Endodermal cell (in vitro differentiated cells): ENCODE data around the gene TSPAN9. TPM values are rescaled to one million over a fixed set of nuclear protein-coding genes. Genes with fewer than 3 reads are reported as not detected.

ENCODE experiments used
- DNase-seq: peaks from one replicate; pipeline ENCODE4 v3.0.0-alpha.2; 2017
- H3K27ac ChIP-seq: 2 replicates; pipeline ENCODE4 v1.5.1; 2013; ENCODE audit warnings: mild to moderate bottlenecking, low read depth, low read length, moderate library complexity
- H3K27me3 ChIP-seq: 2 replicates; pipeline ENCODE4 v1.6.1; 2013; ENCODE audit warnings: mild to moderate bottlenecking, low read length, moderate library complexity; ENCODE audit not compliant: insufficient read depth, control insufficient read depth, poor library complexity, severe bottlenecking
- H3K36me3 ChIP-seq: 2 replicates; pipeline ENCODE4 v1.7.0; 2013; ENCODE audit warnings: mild to moderate bottlenecking, low read length, moderate library complexity; ENCODE audit not compliant: control insufficient read depth, insufficient read depth
- H3K4me1 ChIP-seq: one replicate; pipeline ENCODE4 v1.7.0; 2013; ENCODE audit warnings: low read length; ENCODE audit not compliant: control insufficient read depth, insufficient read depth
- H3K4me3 ChIP-seq: 2 replicates; pipeline ENCODE4 v1.5.1; 2013; ENCODE audit warnings: mild to moderate bottlenecking, low read length, moderate library complexity
- H3K9ac ChIP-seq: 2 replicates; pipeline ENCODE4 v1.6.1; 2013; ENCODE audit warnings: mild to moderate bottlenecking, low read length, moderate library complexity; ENCODE audit not compliant: poor library complexity, severe bottlenecking; ENCODE audit errors: extremely low read depth
- H3K9me3 ChIP-seq: 2 replicates; pipeline ENCODE4 v1.6.1; 2013; ENCODE audit warnings: mild to moderate bottlenecking, low read length, moderate library complexity; ENCODE audit not compliant: control insufficient read depth
- H3K27ac Mint-ChIP-seq: 2 replicates; pipeline ENCODE4 v1.8.0; 2020; ENCODE audit warnings: mixed read lengths
- H3K27me3 Mint-ChIP-seq: 2 replicates; pipeline ENCODE4 v1.8.0; 2021; ENCODE audit warnings: mild to moderate bottlenecking, mixed read lengths; ENCODE audit not compliant: insufficient read depth
- H3K36me3 Mint-ChIP-seq: 2 replicates; pipeline ENCODE4 v1.8.0; 2020; ENCODE audit warnings: low read depth, mixed read lengths
- H3K4me1 Mint-ChIP-seq: 2 replicates; pipeline ENCODE4 v1.8.0; 2020; ENCODE audit warnings: mixed read lengths
- H3K4me3 Mint-ChIP-seq: 2 replicates; pipeline ENCODE4 v1.8.0; 2020; ENCODE audit warnings: mild to moderate bottlenecking, moderate library complexity, mixed read lengths
- H3K9me3 Mint-ChIP-seq: 2 replicates; pipeline ENCODE4 v1.8.0; 2020; ENCODE audit warnings: mild to moderate bottlenecking, mixed read lengths
- WGBS, 2 experiments: methylation state at CpG; one replicate each; pipeline versions ENCODE4 v1.1.5 to v1.1.7; 2013; ENCODE audit warnings: missing lambda C conversion rate in 2 of 2, mixed read lengths in 1 of 2; ENCODE audit not compliant: insufficient coverage in 1 of 2, insufficient read length in 1 of 2; 5-methylcytosine and 5-hydroxymethylcytosine counted together
- total RNA-seq, 2 donors: library from RNA; stranded (reverse); fragmentation: NEBNext Ultra II Directional in 1 of 2; extraction: Animal tissue kit (Norgen Biotek cat#: 25700) in 1 of 2; gene quantifications; 2 replicates in 1 of 2; 3 replicates in 1 of 2; pipeline ENCODE4 v1.2.1, GENCODE V29; 2021
- TF ChIP-seq, protein P1 (sequence below): fragments of 200-600 bp; sonication (generic); conservative IDR thresholded peaks from 2 replicates; pipeline ENCODE4 v1.5.0; 2021; ENCODE audit warnings: antibody characterized with exemption, mild to moderate bottlenecking

TSPAN9 gene
- total RNA-seq, 2 donors from 2014 or later, result 31.9 to 80.8 TPM

DNA sequence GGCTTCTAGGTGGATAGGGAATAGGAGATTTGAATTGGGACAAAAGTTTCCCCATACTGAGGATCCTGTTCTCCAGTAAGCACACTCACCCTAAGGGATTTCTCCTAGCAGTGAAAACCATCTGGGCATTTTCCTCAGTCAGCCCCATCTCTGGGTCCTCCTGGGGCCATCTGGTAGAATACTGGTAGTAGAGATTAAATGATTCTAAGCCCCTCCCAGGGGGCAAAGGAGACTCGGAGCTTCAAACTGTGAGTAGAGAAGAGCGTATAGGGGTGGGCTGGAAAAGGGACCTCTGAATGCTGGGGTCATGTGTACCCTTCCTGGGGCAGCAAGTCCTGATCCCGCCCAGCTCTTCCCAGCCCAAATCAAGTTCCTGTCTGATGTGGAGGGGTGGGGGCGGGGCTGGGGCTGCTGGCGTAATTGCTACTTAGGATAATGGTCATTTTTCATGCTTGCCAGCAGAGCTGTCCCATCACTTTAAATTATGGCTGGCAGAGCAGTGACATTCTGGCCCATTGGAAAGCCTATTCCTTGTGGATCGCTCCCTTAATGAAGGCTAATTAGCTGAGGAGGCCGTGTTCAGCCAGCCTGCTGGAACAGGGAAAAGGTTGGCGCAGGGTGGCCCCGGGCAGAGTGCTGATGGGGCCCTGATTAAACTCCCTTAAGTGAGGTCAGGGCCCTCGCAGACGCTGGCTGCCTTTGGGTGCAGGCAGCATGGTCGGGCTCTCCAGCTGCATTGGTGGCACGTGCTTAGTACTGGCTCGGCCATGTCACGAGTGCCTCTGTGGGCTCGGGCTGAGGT lies 127.8 kb downstream of the TSPAN9 start:
- Histone ChIP-seq H3K27me3 (peaks cover 23% of the 10 kb centered on the region), H3K4me1 (no peaks in the 10 kb centered on the region), H3K36me3 (no peaks in the 10 kb centered on the region), H3K4me3 (no peak overlapping the region), H3K9me3 (no peaks in the 10 kb centered on the region), H3K9ac (no peak overlapping the region), H3K27ac (no peak overlapping the region)
- peaks cover 29% of the 10 kb centered on the region for H3K4me1 Mint-ChIP-seq
- peak overlapping the region; percentile 22 for H3K27ac Mint-ChIP-seq
- H3K27me3 Mint-ChIP-seq, result peaks cover 19% of the 10 kb centered on the region
- peaks cover 7% of the 10 kb centered on the region for H3K36me3 Mint-ChIP-seq
- TF ChIP-seq, protein P1, sequence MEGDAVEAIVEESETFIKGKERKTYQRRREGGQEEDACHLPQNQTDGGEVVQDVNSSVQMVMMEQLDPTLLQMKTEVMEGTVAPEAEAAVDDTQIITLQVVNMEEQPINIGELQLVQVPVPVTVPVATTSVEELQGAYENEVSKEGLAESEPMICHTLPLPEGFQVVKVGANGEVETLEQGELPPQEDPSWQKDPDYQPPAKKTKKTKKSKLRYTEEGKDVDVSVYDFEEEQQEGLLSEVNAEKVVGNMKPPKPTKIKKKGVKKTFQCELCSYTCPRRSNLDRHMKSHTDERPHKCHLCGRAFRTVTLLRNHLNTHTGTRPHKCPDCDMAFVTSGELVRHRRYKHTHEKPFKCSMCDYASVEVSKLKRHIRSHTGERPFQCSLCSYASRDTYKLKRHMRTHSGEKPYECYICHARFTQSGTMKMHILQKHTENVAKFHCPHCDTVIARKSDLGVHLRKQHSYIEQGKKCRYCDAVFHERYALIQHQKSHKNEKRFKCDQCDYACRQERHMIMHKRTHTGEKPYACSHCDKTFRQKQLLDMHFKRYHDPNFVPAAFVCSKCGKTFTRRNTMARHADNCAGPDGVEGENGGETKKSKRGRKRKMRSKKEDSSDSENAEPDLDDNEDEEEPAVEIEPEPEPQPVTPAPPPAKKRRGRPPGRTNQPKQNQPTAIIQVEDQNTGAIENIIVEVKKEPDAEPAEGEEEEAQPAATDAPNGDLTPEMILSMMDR, result no peak
- no peak for DNase-seq
- no peak overlapping the region for H3K4me3 Mint-ChIP-seq
- H3K9me3 Mint-ChIP-seq, result no peaks in the 10 kb centered on the region
- 91 to 93% methylated on average over 7 to 16 of the region's 16 CpGs for WGBS, 2 experiments

DNA sequence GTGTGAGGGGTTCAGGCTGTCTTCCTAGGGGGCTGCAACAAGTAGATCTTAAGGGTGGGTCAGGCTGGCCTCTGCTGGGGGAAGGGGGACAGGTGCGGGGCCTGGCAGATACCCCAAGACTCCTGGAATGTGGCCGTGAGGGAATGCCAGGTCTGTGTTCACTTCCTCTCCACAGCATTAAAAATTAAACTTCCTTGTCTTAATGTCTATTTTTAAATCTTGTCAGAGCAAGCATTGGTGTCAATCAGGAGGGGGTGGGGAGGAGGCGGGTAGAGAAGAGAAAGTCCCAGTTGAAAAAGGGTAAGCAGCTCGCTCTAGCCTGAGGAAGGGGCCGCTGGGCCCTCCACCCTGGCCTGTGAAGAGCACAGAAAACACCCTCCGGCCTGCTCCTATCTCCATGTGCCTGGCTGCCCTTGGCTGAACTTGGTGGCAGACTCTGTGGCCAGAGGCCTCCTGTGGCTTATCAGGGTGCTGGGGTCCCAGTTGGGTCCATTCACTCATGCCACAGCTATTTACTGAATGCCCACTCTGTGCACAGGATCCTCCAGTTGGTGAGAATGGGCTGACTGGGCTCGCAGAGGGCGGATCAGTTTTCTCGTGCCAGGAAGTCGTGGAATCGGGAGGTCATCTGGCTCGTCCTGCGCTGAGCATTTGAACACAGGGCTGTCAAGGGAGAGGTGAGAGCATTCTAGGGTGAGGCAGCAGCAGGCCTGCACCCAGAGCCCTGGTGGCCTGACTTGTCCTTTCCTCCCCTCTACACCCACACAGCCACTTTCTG lies 128.8 kb downstream of the TSPAN9 start:
- Mint-ChIP-seq H3K4me3 (no peak overlapping the region), H3K4me1 (peaks cover 29% of the 10 kb centered on the region), H3K27ac (no peak overlapping the region), H3K9me3 (no peaks in the 10 kb centered on the region), H3K27me3 (peaks cover 18% of the 10 kb centered on the region), H3K36me3 (peaks cover 7% of the 10 kb centered on the region)
- Histone ChIP-seq H3K4me1 (no peaks in the 10 kb centered on the region), H3K27me3 (peaks cover 18% of the 10 kb centered on the region), H3K36me3 (no peaks in the 10 kb centered on the region), H3K9ac (no peak overlapping the region), H3K4me3 (no peak overlapping the region), H3K27ac (no peak overlapping the region), H3K9me3 (no peaks in the 10 kb centered on the region)
- TF ChIP-seq, protein P1, result no peak
- 91 to 94% methylated on average over 8 to 13 of the region's 13 CpGs for WGBS, 2 experiments
- no peak for DNase-seq

DNA sequence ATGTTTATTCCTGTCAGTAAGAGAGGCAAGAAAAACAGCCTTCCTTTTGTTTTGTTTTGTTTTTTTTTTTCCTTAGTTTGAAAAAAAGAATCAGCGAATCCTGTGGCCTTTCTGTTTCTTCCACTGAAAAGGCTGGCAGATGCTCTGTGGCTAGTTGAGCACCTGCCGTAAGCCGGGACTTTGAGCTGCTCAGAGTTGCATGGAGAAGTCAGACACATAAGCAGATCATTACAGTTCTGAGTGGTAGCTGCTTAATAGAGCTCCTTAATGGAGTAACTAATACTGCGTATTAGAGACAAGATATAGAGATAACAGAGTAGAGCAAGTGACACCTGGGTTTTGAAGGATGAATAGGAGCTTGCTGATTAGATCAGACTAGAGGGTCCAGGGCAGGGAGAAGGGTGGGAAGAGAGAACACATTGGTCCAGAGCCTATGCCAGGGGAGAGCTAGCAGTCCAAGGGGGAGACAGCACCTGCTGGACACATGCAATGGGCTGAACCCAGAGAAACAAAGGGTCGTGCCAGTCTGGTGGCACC lies 129.4 kb downstream of the TSPAN9 start:
- Mint-ChIP-seq H3K9me3 (no peaks in the 10 kb centered on the region), H3K4me3 (no peak overlapping the region), H3K4me1 (peaks cover 22% of the 10 kb centered on the region), H3K27ac (no peak overlapping the region), H3K27me3 (peaks cover 12% of the 10 kb centered on the region), H3K36me3 (peaks cover 9% of the 10 kb centered on the region)
- Histone ChIP-seq H3K9ac (no peak overlapping the region), H3K36me3 (no peaks in the 10 kb centered on the region), H3K27me3 (peaks cover 11% of the 10 kb centered on the region), H3K9me3 (no peaks in the 10 kb centered on the region), H3K4me3 (no peak overlapping the region), H3K27ac (no peak overlapping the region), H3K4me1 (no peaks in the 10 kb centered on the region)
- no peak for DNase-seq
- 91 to 98% methylated on average over 5 of the region's 5 CpGs for WGBS, 2 experiments
- TF ChIP-seq, protein P1, result no peak
